Lower lobe of right lung (tissue), 2 donors: ENCODE results near the gene BTBD1. TPM values are rescaled to one million over a fixed set of nuclear protein-coding genes. Genes with fewer than 3 reads are reported as not detected.

Experiments
- ATAC-seq, 2 donors: fragments of 200-7000 bp; cut with Tn5 transposase; one replicate each; pipeline ENCODE4 v1.9.1; 2020 to 2022; ENCODE audit warnings: mild to moderate bottlenecking in 2 of 2, moderate library complexity in 2 of 2
- DNase-seq: peaks from one replicate; pipeline ENCODE4 v3.0.0-alpha.2; 2020
- H3K27ac ChIP-seq: fragments of 200-600 bp; one replicate; pipeline ENCODE4 v1.8.0; 2022
- H3K27me3 ChIP-seq: fragments of 200-600 bp; one replicate; pipeline ENCODE4 v1.8.0; 2022; ENCODE audit warnings: low read depth
- H3K36me3 ChIP-seq: fragments of 200-600 bp; one replicate; pipeline ENCODE4 v1.8.0; 2022; ENCODE audit warnings: mild to moderate bottlenecking
- H3K4me1 ChIP-seq: fragments of 200-600 bp; one replicate; pipeline ENCODE4 v1.8.0; 2022
- H3K4me3 ChIP-seq: fragments of 200-600 bp; one replicate; pipeline ENCODE4 v1.8.0; 2022; ENCODE audit warnings: mild to moderate bottlenecking
- H3K9me3 ChIP-seq: fragments of 200-600 bp; one replicate; pipeline ENCODE4 v1.8.0; 2022
- intact Hi-C: fragments of 100-400 bp; cut with DNase I; formaldehyde crosslinking; loops from one replicate; pipeline ENCODE4 v1.11.0; 2022
- total RNA-seq: library from RNA; stranded (reverse); fragmentation: NEBNext Ultra II Directional; extraction: Animal tissue kit (Norgen Biotek cat#: 25700); gene quantifications from one replicate; pipeline ENCODE4 v1.2.1, GENCODE V29; 2021
- TF ChIP-seq, protein P1 (sequence below): fragments of 200-600 bp; IDR thresholded peaks from one replicate; pipeline ENCODE4 v1.8.0; 2022; ENCODE audit warnings: antibody characterized with exemption, mild to moderate bottlenecking
- donor health status: DM: no; HTN: yes; CAD: no; lungs with severe emphysema.

The BTBD1 gene
- total RNA-seq, 1 donor from 2014 or later, result 43.0 TPM

DNA sequence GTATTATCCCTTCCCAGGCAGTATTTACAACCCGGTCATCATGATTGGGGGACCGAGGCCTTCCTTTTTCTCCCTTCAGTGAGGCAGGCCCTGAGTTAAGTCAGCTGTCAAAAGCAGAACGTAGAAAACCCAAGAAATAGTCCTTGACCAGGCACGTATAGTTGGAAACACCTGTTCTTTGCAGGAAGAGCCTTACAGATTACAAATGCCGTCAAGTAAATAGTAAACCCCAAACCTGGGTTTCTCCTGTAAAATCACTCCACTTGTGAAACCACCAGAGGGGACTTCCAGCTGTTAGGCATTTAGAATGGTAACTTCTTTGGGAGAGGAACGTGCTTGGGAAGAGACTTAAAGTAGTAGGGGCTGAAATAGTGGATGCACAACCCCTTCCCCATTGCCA is 1.0 kb upstream of the BTBD1 start:
- ATAC-seq (no peak), DNase-seq (no peak)
- Histone ChIP-seq H3K4me3 (no peak overlapping the region), H3K27me3 (no peaks in the 10 kb centered on the region), H3K4me1 (peaks cover 31% of the 10 kb centered on the region), H3K36me3 (no peaks in the 10 kb centered on the region), H3K27ac (peak overlapping the region; percentile 97), H3K9me3 (peaks cover 6% of the 10 kb centered on the region)
- intact Hi-C loops, result no loop called here
- TF ChIP-seq, protein P1, sequence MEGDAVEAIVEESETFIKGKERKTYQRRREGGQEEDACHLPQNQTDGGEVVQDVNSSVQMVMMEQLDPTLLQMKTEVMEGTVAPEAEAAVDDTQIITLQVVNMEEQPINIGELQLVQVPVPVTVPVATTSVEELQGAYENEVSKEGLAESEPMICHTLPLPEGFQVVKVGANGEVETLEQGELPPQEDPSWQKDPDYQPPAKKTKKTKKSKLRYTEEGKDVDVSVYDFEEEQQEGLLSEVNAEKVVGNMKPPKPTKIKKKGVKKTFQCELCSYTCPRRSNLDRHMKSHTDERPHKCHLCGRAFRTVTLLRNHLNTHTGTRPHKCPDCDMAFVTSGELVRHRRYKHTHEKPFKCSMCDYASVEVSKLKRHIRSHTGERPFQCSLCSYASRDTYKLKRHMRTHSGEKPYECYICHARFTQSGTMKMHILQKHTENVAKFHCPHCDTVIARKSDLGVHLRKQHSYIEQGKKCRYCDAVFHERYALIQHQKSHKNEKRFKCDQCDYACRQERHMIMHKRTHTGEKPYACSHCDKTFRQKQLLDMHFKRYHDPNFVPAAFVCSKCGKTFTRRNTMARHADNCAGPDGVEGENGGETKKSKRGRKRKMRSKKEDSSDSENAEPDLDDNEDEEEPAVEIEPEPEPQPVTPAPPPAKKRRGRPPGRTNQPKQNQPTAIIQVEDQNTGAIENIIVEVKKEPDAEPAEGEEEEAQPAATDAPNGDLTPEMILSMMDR, result no peak

DNA sequence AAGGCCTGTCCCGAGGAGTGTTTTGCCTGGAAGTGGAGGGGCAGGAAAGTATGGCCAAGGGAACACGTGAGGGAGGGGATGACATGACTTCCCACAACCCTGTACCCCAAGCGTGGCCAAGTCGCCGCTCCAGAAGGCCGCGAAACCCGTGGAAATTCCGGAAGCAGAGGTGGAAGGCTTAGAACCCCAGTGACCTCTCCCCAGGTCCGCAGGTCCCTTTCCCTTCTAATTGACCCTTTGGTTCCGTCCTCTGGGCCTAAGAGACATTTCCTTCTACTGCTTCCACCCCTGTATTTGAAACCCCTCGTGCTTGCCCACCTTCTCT is 548 bp upstream of the BTBD1 start:
- Histone ChIP-seq H3K27me3 (no peaks in the 10 kb centered on the region), H3K4me1 (peaks cover 35% of the 10 kb centered on the region), H3K9me3 (peaks cover 4% of the 10 kb centered on the region), H3K27ac (peak overlapping the region; percentile 97), H3K4me3 (peak overlapping the region; percentile 91), H3K36me3 (no peaks in the 10 kb centered on the region)
- intact Hi-C loops, result no loop called here
- ATAC-seq (no peak), DNase-seq (no peak)
- TF ChIP-seq, protein P1, result no peak

DNA sequence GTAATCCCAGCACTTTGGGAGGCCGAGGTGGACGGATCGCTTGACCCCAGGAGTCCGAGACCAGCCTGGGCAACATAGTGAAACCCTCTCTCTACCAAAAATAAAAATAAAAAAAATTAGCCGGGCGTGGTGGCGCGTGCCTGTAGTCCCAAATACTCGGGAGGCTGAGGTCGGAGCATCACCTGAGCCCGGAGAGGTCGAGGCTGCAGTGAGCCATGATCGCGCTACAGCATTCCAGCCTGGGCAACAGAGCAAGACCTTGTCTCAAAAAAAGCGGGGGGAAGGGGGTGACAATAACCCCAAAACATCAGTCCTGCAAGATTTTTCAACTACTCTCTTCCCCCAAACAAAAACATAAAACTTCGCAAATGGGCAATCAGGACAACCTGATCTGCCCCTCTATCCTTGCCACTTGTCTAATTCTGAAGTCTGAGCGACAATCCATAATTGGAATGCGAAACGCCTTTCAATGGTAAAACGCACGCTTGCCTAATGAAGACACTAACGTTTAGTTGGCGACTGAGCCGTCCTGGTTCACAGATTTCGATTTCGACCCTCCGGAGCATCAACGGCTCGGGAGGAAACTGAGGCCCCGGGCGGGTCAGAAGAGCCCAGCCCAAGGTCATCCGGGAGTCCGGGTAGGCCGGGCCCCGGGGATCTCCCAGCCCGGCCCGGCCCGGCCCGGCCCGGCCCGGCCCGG is 868 bp downstream of the BTBD1 start:
- TF ChIP-seq, protein P1, result no peak
- DNase-seq, result no peak
- Histone ChIP-seq H3K4me3 (peak overlapping the region; percentile 91), H3K9me3 (peaks cover 4% of the 10 kb centered on the region), H3K27ac (peak overlapping the region; percentile 97), H3K27me3 (no peaks in the 10 kb centered on the region), H3K4me1 (peaks cover 50% of the 10 kb centered on the region), H3K36me3 (no peaks in the 10 kb centered on the region)
- intact Hi-C loops, result no loop called here
- no peak for ATAC-seq

DNA sequence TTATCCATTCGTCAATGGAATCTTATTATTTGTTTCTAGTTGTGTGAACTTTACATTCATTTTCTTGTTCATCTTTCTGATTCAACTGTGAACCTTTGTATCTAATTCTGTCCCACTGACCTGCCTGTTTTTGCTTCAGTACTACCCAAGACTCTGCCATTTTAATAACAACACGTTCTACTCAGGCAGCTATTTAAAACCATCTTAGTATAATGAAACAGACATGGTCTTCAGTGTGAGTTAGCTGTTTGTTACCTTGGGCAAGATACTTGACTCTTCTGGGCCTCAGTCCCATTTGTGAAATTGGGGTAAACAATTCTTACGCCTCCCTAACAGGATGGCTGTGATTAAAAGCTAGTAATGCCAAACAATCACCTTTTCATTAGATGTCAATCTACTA is 1.6 kb downstream of the BTBD1 start:
- intact Hi-C loops, result no loop called here
- TF ChIP-seq, protein P1, result no peak
- DNase-seq (no peak), ATAC-seq (no peak)
- Histone ChIP-seq H3K36me3 (no peaks in the 10 kb centered on the region), H3K27ac (no peak overlapping the region), H3K27me3 (no peaks in the 10 kb centered on the region), H3K9me3 (peaks cover 4% of the 10 kb centered on the region), H3K4me3 (peak overlapping the region; percentile 91), H3K4me1 (peaks cover 51% of the 10 kb centered on the region)

DNA sequence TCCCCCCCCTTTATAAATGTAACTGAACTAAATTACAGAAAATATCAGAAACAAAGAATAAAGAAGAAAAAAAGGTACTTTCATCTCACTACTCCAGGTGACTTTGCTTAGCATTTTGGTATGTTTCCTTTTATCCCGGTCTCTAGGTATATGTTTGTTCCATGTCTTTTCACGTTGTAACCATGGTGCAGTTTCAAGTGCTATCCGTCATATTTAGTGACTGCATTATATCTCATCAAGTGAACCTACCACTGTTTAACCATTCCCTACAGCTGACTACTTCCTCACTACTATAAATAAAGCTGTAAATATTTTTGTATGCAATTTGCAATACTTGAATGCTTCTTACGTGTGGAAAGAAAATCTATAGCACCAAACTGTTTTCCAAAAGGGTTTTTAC is 2.2 kb downstream of the BTBD1 start:
- TF ChIP-seq, protein P1, result no peak
- DNase-seq, result no peak
- H3K4me1 ChIP-seq, result peaks cover 51% of the 10 kb centered on the region
- H3K27me3 ChIP-seq, result no peaks in the 10 kb centered on the region
- peak overlapping the region; percentile 91 for H3K4me3 ChIP-seq
- H3K9me3 ChIP-seq, result peaks cover 4% of the 10 kb centered on the region
- H3K27ac ChIP-seq, result no peak overlapping the region
- H3K36me3 ChIP-seq, result no peaks in the 10 kb centered on the region
- peak in 1 of 2 donors; percentile 23 for ATAC-seq
- intact Hi-C loops, result no loop called here
